NCI-H1105 treated with DMSO at 0.1 percent for 48 hours (cell line): ENCODE data around the gene HOXA13.

ENCODE experiments used
- DNase-seq: peaks from one replicate; lab custom pipeline; 2025; lab: John Stamatoyannopoulos, UW

Gene HOXA13

DNA sequence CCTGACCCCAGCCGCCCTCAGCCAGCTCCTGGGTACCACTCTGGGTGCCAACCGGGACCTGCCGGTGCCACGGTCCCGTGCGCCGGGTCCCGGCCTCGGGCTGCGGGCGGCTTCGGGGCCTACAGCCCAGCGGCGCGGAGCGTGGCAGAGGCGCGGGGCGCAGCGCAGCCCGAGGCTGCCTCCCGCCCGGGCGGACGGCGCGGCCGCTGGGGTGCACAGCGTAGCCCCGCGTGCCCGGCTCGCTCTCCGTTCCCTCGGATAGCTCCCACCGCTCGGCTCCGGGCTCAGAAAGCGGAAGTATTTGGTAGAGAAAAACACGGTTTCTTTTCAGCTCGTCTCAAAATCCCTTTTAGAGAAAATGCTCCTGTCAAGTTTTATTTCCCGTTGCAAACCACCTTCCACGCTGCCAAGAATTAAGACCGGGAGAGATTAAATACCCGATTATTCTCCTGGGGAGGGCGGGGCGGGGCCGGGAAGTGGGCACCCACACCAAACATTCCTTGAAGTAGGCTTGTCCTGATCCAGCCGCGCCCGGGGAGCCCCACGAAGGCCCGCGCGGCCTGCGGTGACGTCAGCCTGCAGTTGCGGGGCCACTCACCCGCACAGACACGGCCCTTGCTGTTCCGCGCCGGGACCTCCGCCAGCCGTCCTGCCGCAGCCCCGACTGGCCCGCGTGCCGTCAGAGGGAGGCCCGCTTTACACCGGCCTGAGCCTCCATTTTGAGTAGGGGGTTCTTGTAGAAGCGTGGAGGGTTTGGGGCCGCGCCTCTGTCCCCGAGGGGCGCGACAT is 7.2 kb downstream of the HOXA13 start:
- no peak for DNase-seq

DNA sequence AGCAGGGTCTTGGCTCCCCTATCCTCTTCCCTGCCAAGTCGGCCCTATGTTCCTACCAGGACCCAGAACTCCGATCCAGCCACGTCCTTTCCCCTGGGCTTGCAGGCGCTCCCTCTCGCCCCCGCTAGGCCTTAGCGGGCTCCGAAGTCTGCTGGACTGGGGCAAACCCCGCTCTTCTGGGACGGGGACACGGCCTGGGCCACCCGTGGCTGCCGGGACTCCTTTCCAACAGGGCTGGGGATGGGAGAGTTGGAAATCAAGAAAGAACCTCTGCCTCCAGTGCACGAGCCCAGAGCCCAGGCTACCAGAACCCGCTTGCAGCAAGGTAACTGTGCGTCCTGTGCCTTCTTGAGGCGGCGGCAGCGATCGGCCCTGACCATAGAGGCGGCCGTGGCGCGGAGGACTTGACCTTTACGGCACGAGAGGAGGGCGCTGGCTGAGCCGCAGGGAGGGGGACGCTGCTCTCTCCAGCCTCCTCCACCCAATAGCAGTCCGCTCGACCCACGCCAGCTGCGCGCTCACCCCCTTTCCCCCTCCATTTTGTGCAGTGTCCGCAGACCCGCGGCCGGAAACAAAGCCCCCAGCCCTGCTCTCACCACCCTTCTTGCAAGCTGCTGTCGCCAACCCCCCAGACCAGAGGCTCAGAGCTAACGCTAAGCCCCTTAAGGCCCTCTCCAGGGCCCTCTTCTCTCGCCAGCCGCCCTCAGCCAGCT is 7.9 kb downstream of the HOXA13 start:
- no peak for DNase-seq

DNA sequence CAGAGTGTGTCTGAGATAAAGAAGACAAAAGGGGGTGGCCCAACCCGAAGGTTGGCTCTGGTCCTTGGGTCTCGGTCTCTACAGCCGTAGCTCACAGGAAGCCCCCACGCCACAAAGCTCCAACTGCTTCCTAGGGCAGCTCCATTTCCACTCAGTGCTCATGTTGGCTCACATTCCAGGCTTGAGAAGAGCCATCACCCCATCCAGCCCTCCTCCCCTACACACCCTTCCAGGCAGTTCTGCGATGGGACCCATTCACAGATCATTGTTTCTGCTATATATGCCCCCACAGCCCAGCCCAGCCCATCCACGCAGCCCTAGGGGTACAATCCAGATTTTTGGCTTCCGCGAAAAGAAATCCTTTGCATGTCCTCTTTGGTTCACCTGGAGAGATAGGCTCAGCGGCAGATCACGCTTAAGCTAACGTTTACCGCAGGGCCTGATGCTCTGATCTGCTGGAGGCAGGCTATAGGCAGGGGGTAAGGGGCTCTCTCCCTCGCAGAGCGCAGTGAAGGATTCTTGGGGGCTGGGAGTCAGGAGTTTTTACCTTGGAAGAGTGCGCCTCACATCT is 8.6 kb downstream of the HOXA13 start:
- no peak for DNase-seq

DNA sequence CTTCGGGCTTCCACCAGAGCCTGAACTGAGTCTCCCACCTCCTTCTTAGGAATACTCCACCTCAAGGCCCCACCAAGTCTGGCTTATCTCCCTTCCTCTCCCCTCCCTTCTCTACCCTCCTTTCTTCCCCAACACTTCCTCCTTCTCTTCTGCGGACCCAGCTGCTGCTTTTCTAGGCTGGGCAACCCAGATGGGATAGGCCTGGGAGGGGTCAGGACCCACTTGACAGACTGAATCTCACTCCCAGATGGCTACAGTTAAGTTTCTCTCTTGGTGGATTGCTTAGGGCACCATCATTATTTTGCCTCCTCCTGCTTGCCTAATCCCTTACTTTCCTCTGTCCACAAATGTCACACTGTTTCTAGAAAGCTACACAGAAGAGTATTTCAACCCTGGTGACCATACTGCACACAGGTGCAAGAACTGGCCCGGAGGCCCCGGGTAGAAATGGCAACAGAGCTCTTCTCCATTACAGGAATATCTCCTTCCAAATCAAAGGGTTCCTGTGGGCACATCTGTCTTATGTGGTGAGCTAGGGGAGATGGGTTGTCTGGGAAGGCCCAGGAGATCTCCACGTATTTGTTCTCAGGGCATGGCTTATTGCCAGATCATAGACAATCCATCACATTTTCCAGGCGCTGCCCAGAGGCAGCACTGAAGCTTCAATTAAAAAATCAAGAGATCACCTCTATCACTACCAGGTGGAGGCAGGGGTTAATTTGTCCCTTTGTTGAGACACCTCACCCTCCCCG is 9.7 kb downstream of the HOXA13 start:
- no peak for DNase-seq

DNA sequence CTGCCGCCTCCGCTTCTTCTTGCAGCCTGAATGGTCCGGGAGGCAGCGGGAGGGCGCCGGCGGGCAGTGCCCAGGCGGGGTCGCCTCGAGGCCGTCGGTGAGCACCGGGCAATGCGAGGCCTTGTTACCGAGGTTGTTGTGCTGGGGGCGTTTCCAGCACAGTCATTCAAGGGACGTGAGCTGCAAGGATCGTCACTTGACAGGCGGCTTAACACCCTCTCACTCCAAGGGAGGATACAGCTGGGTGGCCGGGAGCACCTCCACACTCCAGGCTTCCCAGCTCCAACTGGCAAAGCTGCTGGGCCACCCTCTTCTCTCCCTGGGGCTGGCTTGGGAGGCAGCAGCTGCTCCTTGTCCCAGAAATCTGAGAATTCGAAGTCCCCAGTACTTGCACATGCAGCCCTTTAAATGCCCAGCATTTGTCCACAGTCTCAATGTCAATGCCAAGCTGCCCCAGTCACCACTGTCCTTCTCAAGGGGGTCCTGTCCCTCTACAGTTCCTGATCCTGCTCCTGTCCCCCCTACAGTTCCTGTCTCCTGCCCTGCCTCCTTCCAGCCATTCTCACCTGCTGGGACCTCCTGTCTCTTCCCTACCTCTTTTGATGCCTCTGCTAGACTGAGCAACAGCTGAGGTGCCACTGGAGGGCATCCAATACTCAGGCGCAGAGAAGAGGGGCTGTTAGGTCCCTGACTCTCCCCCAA is 10.4 kb downstream of the HOXA13 start:
- DNase-seq: no peak

DNA sequence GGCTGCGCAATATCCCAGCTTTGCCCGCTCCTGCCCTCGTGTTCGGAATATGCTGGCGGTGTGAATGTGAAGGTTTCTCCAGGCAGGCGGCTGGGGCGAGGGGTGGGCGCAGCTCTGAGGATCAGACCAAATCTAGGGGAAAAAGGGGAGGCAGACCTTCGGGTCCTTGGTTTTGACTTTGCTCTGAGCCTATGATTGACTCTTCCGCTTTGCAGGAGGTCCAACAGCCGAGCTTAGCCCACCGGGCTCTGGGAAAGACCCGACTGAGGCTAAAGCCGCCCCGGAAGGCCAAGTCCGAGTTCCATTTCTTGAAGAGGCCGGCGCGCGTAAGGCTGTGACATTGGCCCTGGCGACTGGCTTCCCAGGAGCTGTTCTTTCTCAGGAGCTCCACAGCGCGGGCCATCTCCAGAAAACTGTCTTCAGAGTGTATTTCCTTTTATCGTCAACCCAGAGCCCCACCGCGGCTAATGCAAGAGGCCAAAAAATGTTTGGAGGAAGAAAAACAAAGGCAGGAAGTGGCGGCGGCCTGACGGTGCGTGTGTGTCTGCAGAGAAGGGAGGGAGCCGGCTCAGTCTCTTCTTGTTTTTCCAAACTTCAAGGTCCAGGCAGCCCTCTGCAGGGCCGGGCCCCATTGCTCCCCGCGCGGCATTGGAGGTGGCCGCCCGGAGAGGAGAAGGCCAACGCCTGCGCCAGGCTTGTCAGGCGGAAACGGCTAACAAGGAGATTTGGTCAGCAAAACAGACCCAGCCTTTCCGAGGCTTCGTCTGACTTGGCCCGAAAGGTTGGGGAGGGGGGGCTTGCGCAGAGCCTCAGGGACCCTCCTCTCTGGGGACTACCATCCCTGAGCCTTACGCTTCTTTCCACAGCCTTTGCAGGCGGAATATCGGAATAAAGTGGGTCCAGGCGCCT is 11.3 kb downstream of the HOXA13 start:
- DNase-seq: no peak

DNA sequence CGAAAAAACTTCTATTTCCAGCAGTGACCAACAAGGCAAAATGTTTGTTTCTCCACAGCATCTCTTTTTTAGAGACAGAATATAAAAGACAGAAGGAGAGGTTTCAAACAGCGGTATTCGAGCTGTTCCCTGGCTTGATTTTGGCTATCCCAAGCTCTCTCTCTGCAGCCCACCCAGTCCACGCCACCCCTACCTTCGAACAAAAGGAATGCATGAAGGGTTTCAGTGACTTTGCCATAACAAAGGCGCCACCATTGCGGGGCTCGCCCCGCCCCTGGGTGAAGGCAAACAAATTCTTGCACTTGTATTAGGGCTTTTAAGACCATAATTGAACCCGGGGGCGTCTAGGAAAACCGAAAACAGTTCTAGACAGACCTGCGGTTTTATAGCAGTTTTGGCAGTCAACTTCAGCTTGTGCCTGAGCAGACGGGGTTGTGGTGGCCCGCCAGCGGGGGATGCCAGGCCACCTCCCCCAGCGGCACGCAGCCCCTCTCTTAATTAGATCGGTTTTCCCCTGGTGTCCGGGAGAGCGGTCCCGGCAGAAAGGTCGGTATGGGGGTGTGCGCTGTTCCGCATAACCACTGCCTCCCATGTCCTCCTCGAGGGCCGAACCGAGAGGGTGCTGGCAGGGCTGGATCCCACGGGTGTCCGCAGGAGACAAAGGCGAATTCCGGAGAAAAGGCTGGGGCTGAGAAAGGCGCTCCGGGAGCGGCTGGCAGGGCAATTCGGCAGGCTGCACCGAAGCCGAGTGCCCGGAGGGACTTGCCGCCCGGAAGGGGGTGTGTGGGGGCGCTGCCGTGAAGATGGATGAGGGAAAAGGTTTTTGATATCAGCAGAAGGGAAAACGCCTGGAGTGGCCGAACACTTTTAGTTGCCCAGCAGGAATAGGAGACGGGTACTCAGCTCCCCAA is 12.2 kb downstream of the HOXA13 start:
- no peak for DNase-seq

DNA sequence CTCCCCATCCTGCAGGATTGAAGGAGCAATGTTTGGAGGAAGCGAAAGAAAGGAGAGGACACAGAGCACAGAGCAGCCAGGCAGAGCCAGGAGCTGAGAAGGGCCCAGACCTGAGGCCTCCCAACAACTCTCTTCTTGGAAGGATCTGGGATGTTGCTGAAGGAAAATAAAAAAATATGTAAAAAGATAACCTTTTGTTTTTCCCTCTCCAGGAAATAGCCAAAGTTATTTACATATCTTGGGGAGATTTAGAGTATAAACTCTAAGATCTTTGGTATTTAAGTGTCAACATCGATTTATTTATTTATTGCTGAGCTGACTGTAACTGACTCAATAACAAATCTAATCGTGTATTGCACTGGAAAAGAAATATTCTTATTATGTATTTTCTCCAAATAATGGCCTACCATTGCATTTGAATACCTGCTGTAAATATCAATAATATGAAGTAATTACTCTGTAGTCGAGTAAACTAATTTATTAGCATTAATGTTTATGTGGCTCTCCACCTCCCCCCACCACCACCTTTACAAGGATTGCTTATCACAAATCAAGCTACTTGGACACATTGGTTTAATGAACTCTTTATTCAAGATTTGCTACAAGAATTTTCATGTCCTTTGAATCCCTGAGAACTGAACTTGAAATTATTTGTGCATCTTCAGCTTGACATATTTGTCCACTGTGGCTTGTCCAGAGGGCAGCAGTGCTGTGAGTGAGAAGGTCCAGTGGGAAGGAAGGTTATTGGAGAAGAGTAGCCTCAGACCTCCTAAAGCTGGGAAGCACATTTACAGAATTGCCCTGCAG is 13.0 kb downstream of the HOXA13 start:
- no peak for DNase-seq

DNA sequence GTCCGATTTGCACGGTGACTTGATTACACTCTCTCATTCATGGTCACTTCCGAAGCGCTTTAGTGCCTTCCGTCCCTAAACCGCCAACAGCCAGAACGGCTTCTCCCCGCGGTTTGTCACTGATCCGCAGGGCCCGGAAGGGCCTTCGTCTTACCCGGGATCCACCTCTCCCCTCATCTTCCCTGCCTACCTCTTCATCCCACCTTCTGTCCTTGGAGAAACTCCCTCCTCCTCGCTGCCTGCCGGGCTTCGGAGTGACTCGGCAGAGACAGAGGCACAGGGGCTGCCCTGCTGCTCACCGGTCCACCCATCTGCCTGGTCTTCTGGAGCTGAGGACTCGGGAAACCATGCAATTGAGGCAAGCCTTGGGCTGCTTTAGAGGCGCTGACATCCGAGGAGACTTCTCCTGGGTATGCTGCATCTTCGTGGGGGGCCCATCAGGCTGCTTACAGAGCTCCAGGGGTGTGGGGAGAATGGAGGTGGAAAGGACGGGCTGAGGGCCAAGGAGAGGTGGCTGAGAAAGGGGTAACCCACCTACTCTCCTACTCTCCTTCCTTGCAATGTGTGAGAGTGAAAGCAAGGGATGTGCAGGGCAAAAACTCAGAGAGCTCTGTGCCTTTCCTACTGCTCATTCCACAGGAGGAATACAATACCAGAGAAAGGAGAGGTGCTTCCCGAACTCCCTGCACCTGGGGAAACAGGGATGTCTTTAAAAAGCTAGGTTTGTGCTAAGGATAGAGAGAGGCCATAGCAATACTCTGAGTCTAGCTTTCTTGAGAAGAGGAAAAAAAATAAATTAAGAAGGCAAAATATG is 13.8 kb downstream of the HOXA13 start:
- DNase-seq: no peak

DNA sequence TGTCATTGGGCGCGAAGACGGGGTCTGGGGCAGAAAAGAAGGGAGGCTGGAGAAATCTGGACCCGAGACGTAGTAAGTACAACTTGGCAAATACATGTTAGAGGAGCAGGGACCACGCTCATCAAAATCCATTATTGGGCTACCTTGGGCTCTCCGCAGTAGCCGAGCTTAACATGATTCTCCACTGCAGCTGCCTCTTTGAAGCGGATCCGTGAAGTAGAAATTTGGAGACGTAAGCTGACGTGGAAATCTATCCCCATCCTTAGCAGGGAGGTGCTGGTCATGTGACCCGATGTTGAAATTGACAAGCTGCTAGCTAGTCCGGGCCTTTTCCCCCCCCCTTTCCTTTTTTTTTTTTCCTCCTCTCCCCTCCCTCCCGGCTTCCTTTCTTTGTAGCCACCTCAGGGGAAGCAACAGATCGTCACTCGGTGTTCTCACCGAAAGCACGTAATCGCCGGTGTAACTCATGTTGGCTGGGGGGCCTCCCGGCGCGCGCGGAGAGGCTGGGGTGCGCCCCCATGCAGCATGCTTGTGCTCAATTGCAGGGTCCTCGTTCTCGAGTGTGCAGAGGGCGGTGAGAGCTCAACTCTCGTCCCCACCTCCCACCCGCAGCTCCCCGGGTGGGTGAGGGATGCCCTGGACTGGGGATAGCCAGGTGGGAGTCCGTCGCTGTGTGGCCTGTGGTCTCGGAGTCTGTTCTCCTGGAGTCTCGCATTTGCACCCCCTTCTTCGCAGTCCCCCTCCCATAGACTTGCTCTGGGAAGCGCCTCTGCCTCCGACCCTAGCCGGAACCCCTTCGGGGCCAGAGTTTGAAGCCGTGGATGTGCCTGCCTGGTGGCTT is 14.7 kb downstream of the HOXA13 start, which contains the start of gene HOXA11:
HOXA11 (minus strand) TSS at position 220 of the 841 bp plus-strand sequence; CDS start at position 132, 88 bp downstream.
- no peak for DNase-seq

DNA sequence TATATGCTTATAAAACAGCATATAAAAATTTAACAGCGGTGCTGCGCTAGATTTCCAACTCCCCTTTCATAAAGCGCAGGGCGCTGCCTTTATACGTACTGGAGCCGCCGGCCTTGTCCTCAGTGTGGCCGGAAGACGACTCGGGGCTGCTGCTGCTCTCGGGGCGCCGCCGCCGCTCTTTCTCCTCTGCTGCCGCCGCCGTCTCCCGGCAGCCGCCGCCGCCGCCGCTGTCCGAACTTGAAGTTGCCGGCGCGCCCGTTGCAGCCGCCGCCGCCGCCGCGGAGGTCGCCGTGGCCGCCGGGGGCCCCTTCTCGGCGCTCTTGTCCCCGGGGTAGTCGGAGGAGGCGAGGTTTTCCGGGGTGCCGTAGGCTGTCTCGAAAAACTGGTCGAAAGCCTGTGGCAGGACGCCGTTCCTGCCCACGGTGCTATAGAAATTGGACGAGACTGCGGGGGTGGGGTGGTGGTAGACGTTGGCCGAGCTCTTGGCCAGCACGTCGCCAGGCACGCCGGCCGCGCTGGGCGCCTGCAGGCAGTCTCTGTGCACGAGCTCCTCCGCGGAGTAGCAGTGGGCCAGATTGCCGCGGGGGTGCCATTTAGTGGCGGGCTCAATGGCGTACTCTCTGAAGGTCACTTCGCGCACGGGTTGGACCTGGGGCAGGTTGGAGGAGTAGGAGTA is 15.4 kb downstream of the HOXA13 start:
- peak; percentile 52 for DNase-seq

DNA sequence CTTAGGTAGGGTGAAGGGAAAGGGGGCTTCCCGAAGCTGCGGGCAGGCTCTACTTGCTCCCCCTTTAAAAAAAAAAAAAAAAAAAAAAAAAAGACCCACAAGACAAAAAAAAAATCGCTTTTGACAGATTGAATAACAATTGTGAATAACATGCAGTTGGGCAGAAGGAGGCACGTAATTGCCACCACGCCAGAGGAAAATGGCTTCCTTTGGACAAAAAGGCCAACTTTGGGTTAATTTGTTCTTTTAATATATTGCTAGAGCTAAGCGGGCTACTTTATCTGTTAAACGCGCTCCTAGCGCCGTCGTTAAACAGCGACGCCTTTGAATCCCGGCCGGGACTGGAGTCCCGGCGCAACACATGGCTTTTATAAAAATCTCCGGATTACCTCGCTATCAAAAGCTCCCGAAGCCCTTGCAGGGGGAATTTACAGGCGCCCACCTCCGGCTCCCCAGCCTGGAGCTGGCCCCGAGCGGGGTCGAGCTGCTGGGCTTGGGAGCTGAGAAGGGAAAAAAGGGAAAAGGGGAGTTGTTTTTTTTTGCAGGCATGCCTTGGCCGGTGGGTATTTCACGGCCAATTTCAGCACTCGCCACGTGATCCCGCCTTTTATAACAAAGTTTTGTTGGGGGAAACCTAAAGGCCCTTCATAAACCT is 16.1 kb downstream of the HOXA13 start:
- DNase-seq: peak; percentile 46

DNA sequence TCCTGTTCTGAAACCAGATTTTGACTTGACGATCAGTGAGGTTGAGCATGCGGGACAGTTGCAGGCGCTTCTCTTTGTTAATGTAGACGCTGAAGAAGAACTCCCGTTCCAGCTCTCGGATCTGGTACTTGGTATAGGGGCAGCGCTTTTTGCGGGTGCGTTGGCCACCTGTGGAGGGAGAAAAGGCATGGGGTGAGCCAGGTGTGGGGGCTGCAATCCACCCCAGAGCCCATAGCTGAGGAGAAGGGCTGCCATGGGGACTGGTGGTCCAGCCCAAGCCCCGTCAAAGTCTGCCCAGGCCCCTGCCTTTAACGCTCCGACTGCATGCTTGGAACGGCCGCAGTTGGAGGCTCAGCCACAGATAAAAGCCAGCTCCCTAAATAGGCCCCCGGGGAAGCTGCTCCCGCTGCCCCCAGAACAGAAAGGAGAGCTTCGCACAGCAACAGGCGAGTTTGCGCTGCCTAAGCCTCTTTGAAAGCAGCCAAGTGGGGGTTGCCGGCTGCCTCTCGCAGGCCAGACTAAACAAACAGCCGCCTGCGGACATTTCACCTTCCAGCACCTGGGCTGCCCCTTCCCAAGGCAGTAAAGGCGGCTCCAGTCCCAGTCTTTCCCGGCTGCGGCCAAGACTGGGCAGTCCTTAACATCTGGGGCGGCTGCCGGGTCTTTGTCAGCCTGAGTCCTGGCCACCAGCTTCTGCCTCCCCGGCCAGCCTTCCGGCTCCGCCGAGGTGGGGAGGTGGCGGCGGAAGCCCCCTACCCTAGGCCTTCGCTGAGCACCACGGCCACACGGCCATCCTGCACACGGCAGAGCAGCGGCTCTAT is 16.8 kb downstream of the HOXA13 start:
- DNase-seq: peak; percentile 54

DNA sequence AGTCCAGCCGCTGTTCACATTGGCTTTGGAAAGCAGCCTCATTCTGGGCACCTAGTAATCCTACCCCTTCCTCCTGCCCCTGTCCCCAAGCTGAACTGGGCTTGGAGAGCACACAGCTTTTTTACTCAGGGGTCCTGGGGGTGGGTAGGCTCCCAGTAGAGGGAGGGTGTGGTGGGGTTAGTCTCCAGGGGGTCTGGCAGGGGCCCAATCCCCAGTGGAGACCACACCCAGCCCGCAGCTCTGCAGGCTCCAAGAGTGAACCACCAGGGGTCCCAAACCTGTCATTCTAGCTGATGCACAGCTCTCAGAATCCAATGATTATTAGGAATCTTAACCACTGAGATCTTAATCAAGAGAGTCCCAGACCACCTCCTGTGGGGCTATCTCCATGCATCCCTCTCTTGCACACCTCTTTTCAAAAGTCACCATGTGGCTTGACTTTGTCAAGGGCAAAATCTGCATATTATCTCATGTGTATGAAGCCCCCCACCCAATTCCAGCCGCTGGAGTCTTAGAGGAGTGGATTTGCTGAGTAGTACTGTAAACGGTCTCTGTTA is 17.5 kb downstream of the HOXA13 start:
- DNase-seq: no peak
